Esophagus mucosa (tissue), 1 donor: ENCODE data around the gene DESI2. TPM values are rescaled to one million over a fixed set of nuclear protein-coding genes. Genes with fewer than 3 reads are reported as not detected.

Experiments used
- ATAC-seq: fragments of 200-7000 bp; cut with Tn5 transposase; one replicate; pipeline ENCODE4 v1.9.1; 2020
- total RNA-seq: library from RNA; stranded (reverse); gene quantifications from one replicate; pipeline ENCODE4 v1.2.4, GENCODE V29; 2023
- donor health status: DM: yes; HTN: yes; CAD: no.

The DESI2 gene
- total RNA-seq, 1 donor from 2014 or later = 17.0 TPM

DNA sequence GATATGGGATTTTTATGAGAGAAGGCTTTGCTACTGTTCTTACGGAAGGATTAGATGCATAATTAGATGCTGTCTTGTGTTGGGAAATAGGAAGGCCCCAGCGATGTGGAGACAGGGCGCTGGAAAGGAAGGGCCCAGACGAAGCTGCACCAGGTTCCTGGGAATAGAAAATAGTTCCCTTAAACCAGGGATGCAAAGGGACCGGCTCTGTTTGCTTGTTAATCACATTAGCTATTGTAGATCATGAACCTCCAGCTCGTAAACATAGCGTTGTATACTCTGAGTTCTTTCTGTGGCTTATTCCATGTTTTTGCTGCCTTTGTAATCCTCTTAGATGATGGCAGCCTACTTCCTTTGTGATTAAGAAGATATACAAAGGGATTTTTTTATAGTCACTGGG, 102.7 kb downstream of the DESI2 start:
- no peak for ATAC-seq

DNA sequence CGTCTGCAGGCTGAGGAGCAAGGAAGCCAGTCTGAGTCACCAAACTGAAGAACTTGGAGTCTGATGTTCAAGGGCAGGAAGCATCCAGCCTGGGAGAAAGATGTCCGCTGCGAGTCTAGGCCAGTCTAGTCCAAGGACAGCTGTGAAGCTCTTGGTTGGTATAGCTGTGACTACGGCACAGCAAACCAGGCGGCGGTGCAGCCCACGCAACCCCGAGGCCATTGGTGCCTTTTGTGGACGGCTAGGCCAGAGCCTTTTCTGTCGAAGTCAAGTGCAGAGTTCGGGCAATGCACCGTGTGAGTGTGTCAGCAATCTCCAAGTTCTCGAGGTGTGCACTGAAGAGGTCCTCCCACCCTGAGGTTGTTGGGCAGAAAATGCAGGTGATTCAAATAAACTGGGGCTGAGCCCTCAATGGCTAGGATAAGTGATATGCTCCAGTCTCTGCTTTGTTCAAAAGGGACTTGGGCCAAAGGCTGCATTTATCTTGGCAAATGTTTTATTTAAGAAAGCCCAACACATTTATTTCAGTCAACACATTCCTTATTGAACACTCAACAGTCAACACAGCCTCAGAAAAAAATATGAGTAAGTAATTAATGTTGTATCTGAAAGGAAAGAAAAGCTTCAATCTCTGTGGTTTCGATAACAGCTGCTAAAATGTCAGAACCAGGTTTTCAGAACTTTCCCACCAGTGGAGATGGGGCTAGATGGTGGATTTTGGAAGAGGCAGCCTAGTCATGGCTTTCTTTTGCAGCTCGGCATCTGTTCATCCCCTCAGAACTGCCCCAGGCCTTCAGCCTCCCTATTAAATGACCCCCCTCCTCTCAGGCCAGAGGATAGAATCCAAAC, 104.4 kb downstream of the DESI2 start:
- no peak for ATAC-seq

Other genes starting within 250 kb of the DESI2 start
- gene ADSS2, start 201.2 kb upstream of the DESI2 start, total RNA-seq = 26.3 TPM
- 0.64 TPM for gene CATSPERE, start 191.9 kb upstream of the DESI2 start, total RNA-seq
- 17.4 TPM for gene COX20, start 182.5 kb downstream of the DESI2 start, total RNA-seq
- gene HNRNPU, start 211.4 kb downstream of the DESI2 start, total RNA-seq = 164 TPM